ENCODE data around the gene RSRP1. TPM values are rescaled to one million over a fixed set of nuclear protein-coding genes. Genes with fewer than 3 reads are reported as not detected.
"Not testable (repeated sequence)": the region's sequence is repeated elsewhere in the genome, so short reads cannot be mapped to it uniquely, and the experiment has no call there.

RSRP1 gene
- total RNA-seq, 6 experiments from 2014 or later, result 63.4 to 85.2 (median 81.6) TPM

- not testable (repeated sequence) for H3K27ac Mint-ChIP-seq; H3K9me3 Mint-ChIP-seq; H3K27me3 Mint-ChIP-seq (ENCODE audit: insufficient read depth); H3K4me1 Mint-ChIP-seq (ENCODE audit: low read depth); H3K4me3 Mint-ChIP-seq; H3K36me3 Mint-ChIP-seq (ENCODE audit: low read depth); DNase-seq
These were observed 30.0 kb upstream of the RSRP1 start for GRCh38 chr1:25277295-25277694.

- H3K27ac Mint-ChIP-seq; H3K4me3 Mint-ChIP-seq; H3K36me3 Mint-ChIP-seq (ENCODE audit: low read depth); H3K27me3 Mint-ChIP-seq (ENCODE audit: insufficient read depth); H3K4me1 Mint-ChIP-seq (ENCODE audit: low read depth); H3K9me3 Mint-ChIP-seq; DNase-seq: not testable (repeated sequence)
These were observed 28.4 kb upstream of the RSRP1 start for GRCh38 chr1:25275648-25276047.

- H3K27me3 Mint-ChIP-seq (ENCODE audit: insufficient read depth), result peaks cover 11% of the 10 kb centered on the region
- not testable (repeated sequence) for H3K4me1 Mint-ChIP-seq (ENCODE audit: low read depth); H3K27ac Mint-ChIP-seq; H3K9me3 Mint-ChIP-seq; H3K36me3 Mint-ChIP-seq (ENCODE audit: low read depth); H3K4me3 Mint-ChIP-seq; DNase-seq
These were observed 25.0 kb upstream of the RSRP1 start, which contains the start of gene RHD for GRCh38 chr1:25272238-25272637. TSS of gene RHD (plus strand) at chr1:25272509. CDS start at chr1:25272548, 39 bp downstream.

GRCh38 chr1:25268143-25268760, 21.0 kb upstream of the RSRP1 start:
- H3K9me3 Mint-ChIP-seq; H3K27me3 Mint-ChIP-seq (ENCODE audit: insufficient read depth); H3K4me1 Mint-ChIP-seq (ENCODE audit: low read depth); DNase-seq; H3K36me3 Mint-ChIP-seq (ENCODE audit: low read depth): not testable (repeated sequence)
- Mint-ChIP-seq H3K27ac (peak overlapping the region; percentile 42; the same call in 1 of the 2 replicates), H3K4me3 (peak overlapping the region; percentile 77)

- not testable (repeated sequence) for H3K27me3 Mint-ChIP-seq (ENCODE audit: insufficient read depth); H3K4me1 Mint-ChIP-seq (ENCODE audit: low read depth)
These were observed 20.3 kb upstream of the RSRP1 start for GRCh38 chr1:25267288-25268142.

GRCh38 chr1:25266554-25267287, 19.5 kb upstream of the RSRP1 start:
- Mint-ChIP-seq H3K4me3 (peak overlapping the region; percentile 91), H3K36me3 (ENCODE audit: low read depth) (peaks cover 16% of the 10 kb centered on the region; the same call in 1 of the 2 replicates)
- H3K4me1 Mint-ChIP-seq (ENCODE audit: low read depth); H3K27ac Mint-ChIP-seq; DNase-seq; H3K27me3 Mint-ChIP-seq (ENCODE audit: insufficient read depth); H3K9me3 Mint-ChIP-seq: not testable (repeated sequence)

More at GRCh38 chr1:25267288-25268142, 20.3 kb upstream of the RSRP1 start:
- H3K27ac Mint-ChIP-seq, result peak overlapping the region; percentile 42; the same call in 1 of the 2 replicates
- peaks cover 11% of the 10 kb centered on the region; the same call in 1 of the 2 replicates for H3K36me3 Mint-ChIP-seq (ENCODE audit: low read depth)
- H3K4me3 Mint-ChIP-seq, result peak overlapping the region; percentile 77
- peak; percentile 67 for DNase-seq
- H3K9me3 Mint-ChIP-seq, result not testable (repeated sequence)

GRCh38 chr1:25260336-25260735, 13.1 kb upstream of the RSRP1 start:
- H3K27me3 Mint-ChIP-seq (ENCODE audit: insufficient read depth); DNase-seq; H3K9me3 Mint-ChIP-seq; H3K4me3 Mint-ChIP-seq: not testable (repeated sequence)
- Mint-ChIP-seq H3K27ac (peak overlapping the region; percentile 74), H3K36me3 (ENCODE audit: low read depth) (peaks cover 16% of the 10 kb centered on the region; the same call in 1 of the 2 replicates), H3K4me1 (ENCODE audit: low read depth) (peaks cover 35% of the 10 kb centered on the region)

GRCh38 chr1:25259813-25260212, 12.6 kb upstream of the RSRP1 start:
- not testable (repeated sequence) for H3K27me3 Mint-ChIP-seq (ENCODE audit: insufficient read depth); H3K4me3 Mint-ChIP-seq; H3K9me3 Mint-ChIP-seq
- Mint-ChIP-seq H3K4me1 (ENCODE audit: low read depth) (peaks cover 40% of the 10 kb centered on the region), H3K36me3 (ENCODE audit: low read depth) (peaks cover 16% of the 10 kb centered on the region; the same call in 1 of the 2 replicates), H3K27ac (peak overlapping the region; percentile 74)
- peak; percentile 42 for TF ChIP-seq CTCF (IDR thresholded peaks at IDR 0.05)
- DNase-seq, result peak; percentile 65

All from HFFc6 (cell line).